Peyer's patch (tissue), 4 donors: Measurements from ENCODE around the gene SOHLH2. TPM values are rescaled to one million over a fixed set of nuclear protein-coding genes. Genes with fewer than 3 reads are reported as not detected.

Experiments used
- DNase-seq, 3 donors: peaks; one replicate each; pipeline ENCODE4 v3.0.0-alpha.2; 2017 to 2019
- H3K27ac ChIP-seq, 4 donors: fragments of 200-600 bp; sonication (generic); one replicate each; pipeline ENCODE4 v1.5.1; 2016 to 2019
- H3K27me3 ChIP-seq, 2 donors: fragments of 200-600 bp; sonication (generic); one replicate each; pipeline ENCODE4 v1.5.1; 2019
- H3K36me3 ChIP-seq, 3 donors: fragments of 200-600 bp; sonication (generic); one replicate each; pipeline ENCODE4 v1.5.1; 2016 to 2019
- H3K4me1 ChIP-seq, 4 donors: fragments of 200-600 bp; sonication (generic); one replicate each; pipeline ENCODE4 v1.5.1; 2016 to 2019
- H3K4me3 ChIP-seq, 4 donors: fragments of 200-600 bp; sonication (generic); 1 replicate in 3 of 4; 2 replicates in 1 of 4; pipeline ENCODE4 v1.5.1; 2016 to 2019; ENCODE audit warnings: mild to moderate bottlenecking in 1 of 4
- H3K9me3 ChIP-seq, 4 donors: fragments of 200-600 bp; sonication (generic); one replicate each; pipeline ENCODE4 v1.5.1; 2016 to 2019; ENCODE audit warnings: mild to moderate bottlenecking in 1 of 4
- POLR2A ChIP-seq, 2 donors: fragments of 450-650 bp; IDR thresholded peaks; one replicate each; pipeline ENCODE4 v1.5.1; 2017; ENCODE audit warnings: antibody characterized with exemption in 2 of 2, mild to moderate bottlenecking in 2 of 2, moderate library complexity in 2 of 2
- total RNA-seq, 4 donors: library from RNA; depleted of rRNA; stranded (reverse); fragments of >200 nt; gene quantifications; one replicate each; pipeline ENCODE4 v1.1.0, GENCODE V29; 2016
- TF ChIP-seq, protein P1 (sequence below), 6 experiments: fragments of 450-650 bp in 4 of 6; fragments of 200-600 bp in 2 of 6; sonication (generic) in 1 of 6; IDR thresholded peaks; one replicate each; pipeline ENCODE4 v1.5.1; 2017 to 2019; ENCODE audit warnings: antibody characterized with exemption in 6 of 6, mild to moderate bottlenecking in 3 of 6, moderate library complexity in 1 of 6

The SOHLH2 gene
- total RNA-seq, 4 donors from 2014 or later, result not detected

DNA sequence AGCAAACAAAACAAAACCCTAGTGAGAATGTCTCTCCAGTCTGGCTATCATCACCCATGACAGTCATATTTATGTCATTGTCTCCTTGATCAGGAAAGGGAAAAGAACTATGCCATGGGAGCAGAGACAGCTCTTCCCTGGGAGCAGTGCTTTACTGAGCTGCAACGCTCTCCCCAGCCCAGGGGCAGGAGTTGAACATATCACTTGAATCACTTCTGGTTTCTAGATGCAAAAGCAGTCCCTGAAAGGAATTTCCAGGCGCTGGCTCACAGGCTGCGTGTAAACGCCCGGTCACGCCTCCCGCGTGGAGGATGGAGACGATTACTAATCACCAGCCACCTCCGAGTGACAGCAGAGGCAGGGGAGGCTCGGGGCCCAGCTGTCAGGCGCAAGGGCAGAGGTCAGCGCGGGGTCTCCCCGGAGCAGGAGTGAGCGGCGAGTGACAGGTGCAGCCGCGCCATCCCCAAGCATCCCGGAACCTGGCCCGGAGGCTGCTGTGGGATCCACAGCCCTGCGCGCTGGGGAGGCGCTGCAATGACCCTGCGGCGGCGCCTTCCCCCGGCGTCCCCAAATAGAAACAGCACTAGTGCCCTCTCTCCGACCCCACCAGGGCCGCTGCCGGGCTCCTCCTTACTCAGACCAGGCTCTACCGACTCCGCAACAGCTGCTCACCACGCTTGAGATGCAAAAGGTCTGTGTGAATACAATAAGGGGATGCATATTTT is 59.6 kb downstream of the SOHLH2 start:
- no peaks in the 10 kb centered on the region for H3K27me3 ChIP-seq
- no peak overlapping the region for H3K27ac ChIP-seq
- H3K4me1 ChIP-seq, result no peaks in the 10 kb centered on the region
- TF ChIP-seq POLR2A (IDR thresholded peaks at IDR 0.05), result no peak
- TF ChIP-seq, protein P1, sequence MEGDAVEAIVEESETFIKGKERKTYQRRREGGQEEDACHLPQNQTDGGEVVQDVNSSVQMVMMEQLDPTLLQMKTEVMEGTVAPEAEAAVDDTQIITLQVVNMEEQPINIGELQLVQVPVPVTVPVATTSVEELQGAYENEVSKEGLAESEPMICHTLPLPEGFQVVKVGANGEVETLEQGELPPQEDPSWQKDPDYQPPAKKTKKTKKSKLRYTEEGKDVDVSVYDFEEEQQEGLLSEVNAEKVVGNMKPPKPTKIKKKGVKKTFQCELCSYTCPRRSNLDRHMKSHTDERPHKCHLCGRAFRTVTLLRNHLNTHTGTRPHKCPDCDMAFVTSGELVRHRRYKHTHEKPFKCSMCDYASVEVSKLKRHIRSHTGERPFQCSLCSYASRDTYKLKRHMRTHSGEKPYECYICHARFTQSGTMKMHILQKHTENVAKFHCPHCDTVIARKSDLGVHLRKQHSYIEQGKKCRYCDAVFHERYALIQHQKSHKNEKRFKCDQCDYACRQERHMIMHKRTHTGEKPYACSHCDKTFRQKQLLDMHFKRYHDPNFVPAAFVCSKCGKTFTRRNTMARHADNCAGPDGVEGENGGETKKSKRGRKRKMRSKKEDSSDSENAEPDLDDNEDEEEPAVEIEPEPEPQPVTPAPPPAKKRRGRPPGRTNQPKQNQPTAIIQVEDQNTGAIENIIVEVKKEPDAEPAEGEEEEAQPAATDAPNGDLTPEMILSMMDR (IDR thresholded peaks at IDR 0.05), result no peak
- H3K4me3 ChIP-seq, result peak overlapping the region in 1 of 4 donors; percentile 19
- no peaks in the 10 kb centered on the region for H3K36me3 ChIP-seq
- DNase-seq, result peak in 1 of 3 donors; percentile 46
- no peaks in the 10 kb centered on the region for H3K9me3 ChIP-seq

DNA sequence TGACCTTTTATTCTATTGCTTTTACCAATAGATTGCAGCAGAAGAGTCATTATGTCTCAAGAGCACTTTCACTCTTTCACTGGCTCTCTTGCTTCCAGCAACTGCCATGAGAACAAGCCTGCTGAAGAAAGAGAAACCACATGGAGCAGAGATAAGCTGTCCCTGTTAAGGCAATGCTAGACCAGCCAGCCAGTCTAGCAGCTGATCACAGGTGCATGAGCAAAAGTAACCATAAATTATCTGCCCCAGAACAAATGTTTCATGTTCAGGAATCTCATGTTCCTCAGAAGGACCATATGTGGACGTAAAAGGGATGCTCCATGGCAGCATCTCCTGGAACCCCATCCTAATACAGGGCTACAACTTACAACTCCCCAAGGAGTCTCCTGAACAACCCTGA is 62.8 kb downstream of the SOHLH2 start:
- H3K4me3 ChIP-seq, result no peak overlapping the region
- H3K4me1 ChIP-seq, result no peaks in the 10 kb centered on the region
- no peaks in the 10 kb centered on the region for H3K36me3 ChIP-seq
- DNase-seq, result no peak
- H3K9me3 ChIP-seq, result no peaks in the 10 kb centered on the region
- TF ChIP-seq, protein P1 (IDR thresholded peaks at IDR 0.05), result no peak
- TF ChIP-seq POLR2A (IDR thresholded peaks at IDR 0.05), result no peak
- H3K27ac ChIP-seq, result no peak overlapping the region
- H3K27me3 ChIP-seq, result no peaks in the 10 kb centered on the region

- Histone ChIP-seq H3K36me3 (no peaks in the 10 kb centered on the region), H3K4me3 (no peak overlapping the region), H3K4me1 (no peaks in the 10 kb centered on the region), H3K27ac (no peak overlapping the region), H3K27me3 (no peaks in the 10 kb centered on the region), H3K9me3 (peaks cover 0 to 5% (median 0%) of the 10 kb centered on the region in 4 donors)
- TF ChIP-seq POLR2A (IDR thresholded peaks at IDR 0.05), result no peak
- TF ChIP-seq, protein P1 (IDR thresholded peaks at IDR 0.05), result no peak
- DNase-seq, result no peak
These were observed 65.9 kb downstream of the SOHLH2 start for GRCh38 chr13:36148446-36148845.

DNA sequence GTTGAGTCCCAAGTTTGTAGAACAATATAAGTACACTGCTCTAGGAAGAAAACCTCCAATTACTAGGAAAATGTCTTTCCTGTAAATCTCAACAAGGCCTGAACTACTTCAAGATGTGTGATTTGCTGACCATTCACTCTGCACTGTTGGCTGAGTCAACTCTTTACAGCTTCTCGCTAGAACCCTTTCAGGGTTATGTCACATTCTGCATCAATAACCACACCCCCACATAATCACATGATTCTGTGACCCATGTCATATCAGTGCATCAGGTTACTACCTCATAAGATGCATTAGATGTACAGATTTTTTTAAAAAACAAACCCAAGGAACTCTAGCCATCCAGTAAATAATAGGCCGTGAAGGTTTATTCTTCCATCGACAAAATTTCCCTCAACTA is 67.0 kb downstream of the SOHLH2 start:
- H3K9me3 ChIP-seq, result peaks cover 0 to 5% (median 0%) of the 10 kb centered on the region in 4 donors
- H3K4me1 ChIP-seq, result no peaks in the 10 kb centered on the region
- no peak overlapping the region for H3K27ac ChIP-seq
- H3K36me3 ChIP-seq, result no peaks in the 10 kb centered on the region
- DNase-seq, result no peak
- H3K27me3 ChIP-seq, result no peaks in the 10 kb centered on the region
- no peak overlapping the region for H3K4me3 ChIP-seq
- no peak for TF ChIP-seq POLR2A (IDR thresholded peaks at IDR 0.05)
- TF ChIP-seq, protein P1 (IDR thresholded peaks at IDR 0.05), result no peak

- Histone ChIP-seq H3K4me1 (no peaks in the 10 kb centered on the region), H3K36me3 (no peaks in the 10 kb centered on the region)
- TF ChIP-seq, protein P1 (IDR thresholded peaks at IDR 0.05), result no peak
- TF ChIP-seq POLR2A (IDR thresholded peaks at IDR 0.05), result no peak
These were observed 67.7 kb downstream of the SOHLH2 start for GRCh38 chr13:36146511-36147269.

More at GRCh38 chr13:36146511-36147269, 67.7 kb downstream of the SOHLH2 start:
- H3K4me3 ChIP-seq, result no peak overlapping the region
- no peaks in the 10 kb centered on the region for H3K27me3 ChIP-seq
- no peak for DNase-seq
- H3K9me3 ChIP-seq, result peaks cover 0 to 5% (median 0%) of the 10 kb centered on the region in 4 donors
- no peak overlapping the region for H3K27ac ChIP-seq
